CD4-positive, alpha-beta T cell treated with Interleukin-15 for 4 hours (primary cell): Measurements from ENCODE around the gene APOL1.
"Not testable (repeated sequence)": the region's sequence is repeated elsewhere in the genome, so short reads cannot be mapped to it uniquely, and the experiment has no call there.

Experiments
- DNase-seq: peaks from one replicate; pipeline ENCODE4 v3.0.0-alpha.2; 2020; ENCODE audit warnings: low spot score

Gene APOL1

GRCh38 chr22:36225333-36225922, 27.5 kb upstream of the APOL1 start:
- DNase-seq: no peak

DNA sequence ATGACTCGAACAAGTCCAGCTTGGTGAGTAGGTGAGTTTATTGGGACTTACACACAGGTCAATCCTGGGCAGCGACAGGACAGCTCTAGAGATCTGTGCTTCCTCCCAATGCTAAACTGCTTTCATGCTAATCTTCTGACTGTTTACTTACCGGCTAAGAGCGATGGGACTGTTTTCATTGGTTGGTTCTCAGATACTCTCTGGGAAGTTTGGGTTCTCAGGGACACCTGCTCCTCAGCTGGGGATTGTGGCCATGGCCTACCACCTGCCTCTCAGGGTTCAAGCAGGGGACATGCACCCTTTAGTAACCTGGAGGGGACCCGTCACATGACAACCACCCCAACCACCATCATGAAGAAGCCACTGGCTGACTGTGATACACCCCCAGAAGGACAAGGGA, 26.7 kb upstream of the APOL1 start:
- DNase-seq: no peak

DNA sequence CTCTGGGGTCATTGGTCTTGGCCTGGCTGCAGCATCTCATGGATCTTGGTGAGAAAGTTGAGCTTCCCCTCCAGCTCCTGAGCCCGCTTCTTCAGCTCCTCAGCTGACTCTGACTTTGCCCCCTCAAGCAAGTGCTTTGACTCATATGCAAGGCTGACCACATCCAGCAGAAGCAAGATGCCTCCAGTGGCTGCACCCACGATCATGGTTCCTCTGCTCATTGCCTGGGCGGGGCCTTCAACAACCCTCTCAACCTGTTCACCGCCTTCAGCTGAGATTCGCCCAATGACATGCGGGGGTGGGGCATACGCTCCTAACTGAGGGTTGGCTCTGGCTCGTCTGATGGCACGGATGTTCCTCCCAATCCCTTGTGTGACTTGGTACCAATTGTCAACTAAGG, 25.5 kb upstream of the APOL1 start:
- no peak for DNase-seq

DNA sequence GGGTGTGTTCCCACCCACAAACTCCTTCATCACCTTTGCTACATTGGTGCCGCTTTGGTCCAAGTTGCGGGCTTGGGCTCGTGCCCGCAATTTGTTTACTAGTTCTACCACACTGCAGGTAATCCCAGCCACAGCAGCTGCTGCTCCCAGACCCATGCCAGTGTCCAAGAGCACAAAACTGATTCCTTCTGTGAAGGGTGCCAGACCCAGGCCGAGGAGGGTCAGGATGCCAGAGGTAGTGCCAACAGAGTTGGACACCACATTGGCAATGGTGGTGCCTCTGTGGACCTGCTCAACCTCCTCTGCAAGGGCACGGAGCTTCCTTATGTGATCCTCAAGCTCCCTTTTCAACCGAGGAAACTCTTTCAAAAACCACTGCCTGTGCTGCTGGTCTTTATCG, 25.1 kb upstream of the APOL1 start:
- DNase-seq: no peak

GRCh38 chr22:36228369-36228768, 24.6 kb upstream of the APOL1 start:
- DNase-seq: not testable (repeated sequence)

DNA sequence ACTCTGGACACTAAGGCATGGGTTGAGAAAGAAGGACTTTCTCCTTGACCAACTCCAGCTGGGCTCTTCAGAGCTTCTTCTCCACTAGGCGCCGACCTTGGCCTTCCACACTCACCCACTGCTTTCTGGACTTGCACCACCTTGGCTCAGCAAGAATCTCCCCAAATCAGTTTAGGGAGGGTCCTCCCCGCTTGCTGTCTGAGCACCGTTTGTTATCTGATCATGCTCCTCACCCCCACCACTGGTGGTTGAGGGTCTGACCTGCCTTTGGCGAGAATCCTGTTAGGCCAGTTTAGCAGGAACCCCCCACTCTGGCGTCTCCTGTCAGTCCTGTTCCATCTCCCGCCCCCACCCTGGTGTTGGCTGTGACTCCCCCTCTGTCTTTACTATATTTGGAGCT, 24.0 kb upstream of the APOL1 start:
- DNase-seq: no peak

GRCh38 chr22:36229649-36230048, 23.3 kb upstream of the APOL1 start:
- DNase-seq: not testable (repeated sequence)

DNA sequence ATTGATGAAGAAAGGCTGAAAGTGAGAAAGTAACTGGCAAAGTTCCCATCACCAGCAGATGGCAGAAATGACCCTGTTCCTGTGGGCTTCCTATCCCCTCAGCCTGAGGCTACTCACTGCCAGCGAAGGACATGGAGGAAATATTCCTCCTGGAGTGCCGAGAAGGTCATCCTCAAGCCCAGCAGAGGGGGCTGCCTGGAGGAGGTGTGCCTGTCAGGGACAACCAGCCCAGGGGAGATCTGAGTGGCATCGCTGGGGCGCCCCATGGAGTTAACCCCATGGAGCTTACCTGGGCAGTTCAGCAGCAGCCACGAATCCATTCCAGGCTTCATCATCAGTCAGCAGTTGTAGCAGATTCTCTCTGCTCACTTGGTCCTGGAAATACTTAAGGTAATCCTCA, 21.9 kb upstream of the APOL1 start:
- DNase-seq: not testable (repeated sequence)

DNA sequence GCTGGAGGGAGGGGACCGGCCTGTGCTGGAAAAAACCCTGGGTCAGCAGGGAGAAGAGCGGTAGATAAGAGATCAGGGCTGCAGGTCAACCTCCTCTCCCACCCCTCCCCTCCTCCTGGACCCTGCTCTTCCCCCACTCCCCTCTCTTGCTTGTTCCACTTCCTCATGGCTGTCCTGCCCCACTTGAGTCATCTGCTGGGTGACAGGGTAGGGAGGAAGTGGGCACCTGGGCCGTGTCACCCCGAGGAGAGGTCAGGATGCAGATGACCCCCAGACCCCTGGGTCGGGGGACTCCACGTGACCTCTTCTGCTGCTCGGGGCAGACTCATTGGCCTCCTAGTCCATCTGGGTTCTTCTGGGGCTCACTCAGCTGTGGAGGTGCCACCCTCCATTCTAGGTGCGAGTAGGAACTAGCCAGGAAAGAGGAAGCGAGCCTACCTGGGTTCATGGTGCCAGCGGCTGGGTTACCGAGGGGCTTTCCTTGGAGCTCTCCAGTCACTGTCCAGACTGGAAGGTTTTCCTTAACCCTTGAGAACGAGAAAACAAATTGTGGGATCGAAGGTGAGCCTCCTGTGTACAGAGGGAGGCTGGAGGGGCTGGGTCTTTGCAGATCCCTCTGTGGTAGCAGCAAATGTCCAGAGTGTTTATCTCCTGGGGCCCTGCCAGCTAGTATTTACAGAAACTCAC, 20.1 kb upstream of the APOL1 start:
- DNase-seq: no peak

- no peak for DNase-seq
Observed at GRCh38 chr22:36233796-36234195, 19.1 kb upstream of the APOL1 start.

DNA sequence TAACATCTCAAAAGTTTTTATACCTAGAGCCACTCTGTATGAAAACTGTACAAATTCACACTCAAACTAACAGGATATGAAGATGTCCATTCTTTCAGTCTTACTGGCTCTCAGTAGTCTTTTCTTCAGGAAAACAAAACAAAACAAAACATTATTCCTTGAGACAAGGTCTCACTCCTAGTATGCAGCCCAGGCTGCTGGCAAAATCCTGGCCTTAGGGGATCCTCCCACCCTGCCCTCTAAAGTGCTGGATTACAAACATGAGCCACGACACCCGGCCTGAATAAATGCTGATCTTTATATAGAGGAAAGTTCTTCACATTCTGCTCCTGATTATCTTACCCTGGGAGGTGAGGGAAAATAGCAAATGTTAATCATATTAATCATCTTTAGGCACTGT, 18.7 kb upstream of the APOL1 start:
- DNase-seq: no peak

GRCh38 chr22:36234919-36235318, 18.0 kb upstream of the APOL1 start:
- no peak for DNase-seq

- no peak for DNase-seq
Observed at GRCh38 chr22:36235585-36235984, 17.3 kb upstream of the APOL1 start.

DNA sequence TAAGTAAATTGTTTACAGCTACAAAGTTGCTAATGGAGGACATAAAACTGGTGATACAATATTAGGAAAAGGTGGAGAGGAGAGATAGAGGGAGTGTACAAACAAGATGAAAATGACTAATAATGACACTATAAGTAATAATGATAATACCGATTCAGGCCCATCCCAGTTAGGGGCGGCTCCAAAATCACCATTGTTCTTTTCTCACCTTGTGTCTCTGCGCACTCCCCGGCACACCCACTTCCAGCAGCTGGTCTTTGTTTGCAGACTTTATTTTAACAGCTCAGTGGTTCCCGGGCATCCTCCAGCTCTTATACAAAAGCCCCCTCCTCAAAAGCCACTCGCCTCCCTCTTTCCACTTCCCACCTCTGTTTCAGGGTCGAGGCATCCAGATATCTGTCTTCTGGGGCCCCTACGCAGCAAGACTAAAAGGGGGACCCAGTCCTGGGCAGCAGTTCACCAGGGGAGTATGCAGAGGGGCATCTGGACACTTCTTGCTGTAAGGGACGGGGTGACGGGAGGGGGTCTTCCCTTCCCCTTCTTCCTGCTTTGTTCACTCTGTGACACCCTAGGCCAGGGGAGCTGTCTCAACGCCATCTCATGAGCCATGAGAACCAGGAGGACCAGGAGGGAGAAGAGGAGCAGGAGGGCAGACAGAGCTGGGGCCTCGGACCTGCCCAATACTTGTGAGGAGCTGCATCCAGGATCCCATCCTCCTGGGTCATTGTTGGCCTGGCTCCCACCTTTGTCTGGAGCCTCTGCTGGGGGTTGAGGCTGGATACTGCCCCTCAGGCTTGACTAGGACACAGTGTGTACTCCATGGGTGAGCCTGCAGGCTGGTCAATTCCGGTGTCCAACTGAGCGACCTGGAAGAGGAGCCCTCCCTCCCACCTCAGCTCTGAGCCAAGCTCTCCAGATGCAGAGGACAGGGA, 16.3 kb upstream of the APOL1 start:
- no peak for DNase-seq

DNA sequence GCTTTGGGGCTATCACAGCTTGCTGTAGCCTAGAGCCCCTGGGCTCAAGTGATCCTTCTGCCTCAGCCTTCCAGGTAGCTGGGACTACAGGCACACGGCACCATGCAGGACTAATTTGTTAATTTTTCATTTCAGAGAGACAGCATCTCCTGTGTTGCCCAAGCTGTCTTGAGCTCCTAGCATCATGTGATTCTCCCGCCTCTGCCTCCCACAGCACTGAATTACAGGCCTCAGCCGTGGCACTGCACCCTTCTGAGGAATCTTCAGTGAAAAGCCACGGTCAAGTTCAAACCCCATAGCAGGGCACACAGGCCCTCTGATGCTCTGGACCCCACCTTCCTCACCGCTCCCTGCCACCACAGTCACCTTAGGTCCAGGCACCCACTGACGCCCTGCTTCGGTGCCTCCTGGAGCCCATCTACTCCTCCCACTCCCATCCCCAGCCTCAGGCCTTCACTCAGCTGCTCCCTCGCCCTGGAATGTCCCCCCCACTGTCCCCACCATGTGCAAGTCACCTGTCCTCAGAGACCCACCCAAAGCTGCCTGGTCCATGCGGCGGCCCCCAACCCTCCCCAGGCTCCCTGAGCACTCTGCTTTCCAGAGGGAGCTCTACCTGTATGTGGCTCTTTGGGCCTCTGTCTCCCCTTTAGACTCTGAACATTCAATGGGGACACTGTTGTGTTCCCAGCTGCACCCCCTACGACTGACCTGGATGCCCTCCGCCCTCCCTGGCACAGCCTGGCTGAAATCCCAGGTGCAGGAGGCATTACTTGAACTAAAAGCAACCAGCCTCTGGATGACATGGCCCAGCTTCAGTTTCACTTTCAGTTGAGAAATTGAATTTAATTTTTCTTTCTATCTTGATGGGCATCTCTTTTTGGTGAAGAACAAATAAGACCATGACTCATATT, 15.2 kb upstream of the APOL1 start:
- DNase-seq: peak; percentile 70

- DNase-seq: no peak
Observed at GRCh38 chr22:36238373-36239149, 14.4 kb upstream of the APOL1 start.

GRCh38 chr22:36239150-36239400, 13.9 kb upstream of the APOL1 start:
- no peak for DNase-seq

DNA sequence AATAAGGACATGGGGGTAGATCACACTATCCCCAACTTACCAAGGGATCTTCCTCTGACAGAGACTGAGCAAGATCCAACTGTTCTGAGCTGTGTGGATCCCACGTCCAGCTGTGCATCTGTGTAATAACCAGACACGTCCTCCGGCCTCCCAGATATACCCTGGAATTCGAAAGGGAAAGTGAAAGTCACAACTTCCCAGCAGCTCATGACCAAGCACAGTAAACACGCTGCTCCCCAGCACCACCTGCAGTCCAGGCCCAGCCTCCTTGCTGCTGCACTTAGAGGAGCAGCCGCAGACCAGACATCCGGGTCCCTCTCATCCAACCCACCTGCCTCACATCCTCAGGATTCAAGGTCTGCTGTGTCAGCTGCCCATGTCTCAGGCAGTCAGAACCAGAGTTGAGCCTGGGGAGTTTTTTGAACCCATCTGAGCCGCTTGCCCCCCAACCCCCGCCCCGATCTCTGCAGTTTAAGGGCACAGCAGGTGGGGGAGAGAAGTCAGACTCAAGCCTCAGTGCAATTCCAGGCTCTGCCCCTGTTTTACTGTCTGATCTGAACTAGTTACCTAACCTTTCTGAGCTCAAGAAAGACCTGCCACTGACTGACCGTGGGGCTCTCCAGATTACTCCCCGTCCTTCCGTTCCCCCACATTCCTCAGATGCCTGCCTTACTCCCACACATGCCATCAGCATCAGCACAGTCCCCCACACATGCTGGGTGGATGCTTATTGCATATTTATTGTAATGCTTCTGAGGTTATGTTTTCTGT, 13.3 kb upstream of the APOL1 start, which contains the start of gene APOL2:
APOL2 (minus strand) TSS at position 127 of the 771 bp plus-strand sequence. CDS start 6,365 bp downstream, outside the sequence.
- DNase-seq: peak; percentile 83

GRCh38 chr22:36243986-36244385, 8.9 kb upstream of the APOL1 start:
- DNase-seq: no peak
